Activated T-cell treated with anti-CD3 and anti-CD28 coated beads, Interleukin-2, amount 50 U/mL, for 4 hours (primary cell): ENCODE data around the gene TPMT. TPM values are rescaled to one million over a fixed set of nuclear protein-coding genes. Genes with fewer than 3 reads are reported as not detected.
A peak's percentile ranks its signal among the peaks of the same experiment; 100 is the strongest.
"Not testable (repeated sequence)": the region's sequence is repeated elsewhere in the genome, so short reads cannot be mapped to it uniquely, and the experiment has no call there.

Experiments
- ATAC-seq, 2 donors: fragments of 200-7000 bp; cut with Tn5 transposase; one replicate each; pipeline ENCODE4 v1.10.0; 2021
- DNase-seq: peaks from one replicate; pipeline ENCODE4 v3.0.0-alpha.2; 2020
- H3K27me3 Mint-ChIP-seq: one replicate; pipeline ENCODE4 v1.8.0; 2021; ENCODE audit warnings: low read depth, mixed read lengths
- H3K36me3 Mint-ChIP-seq: one replicate; pipeline ENCODE4 v1.8.0; 2022; ENCODE audit warnings: mixed read lengths; ENCODE audit not compliant: insufficient read depth
- H3K4me1 Mint-ChIP-seq: one replicate; pipeline ENCODE4 v1.8.0; 2021; ENCODE audit warnings: low read depth, mixed read lengths
- H3K4me3 Mint-ChIP-seq: one replicate; pipeline ENCODE4 v1.8.0; 2021; ENCODE audit warnings: mild to moderate bottlenecking, moderate library complexity, mixed read lengths
- H3K9me3 Mint-ChIP-seq: one replicate; pipeline ENCODE4 v1.8.0; 2021; ENCODE audit warnings: mixed read lengths
- total RNA-seq, 3 donors: library from RNA; stranded (reverse); gene quantifications; one replicate each; pipeline ENCODE4 v1.2.1, GENCODE V29; 2021

TPMT gene
- 1 to 10 TPM; 1.4 to 3.8 (median 3.7) TPM for total RNA-seq

- Mint-ChIP-seq H3K36me3 (peaks cover 8% of the 10 kb centered on the region), H3K4me3 (peak within 1 kb of the TSS; percentile 98), H3K27me3 (no peaks in the 10 kb centered on the region), H3K4me1 (peaks cover 26% of the 10 kb centered on the region), H3K9me3 (no peaks in the 10 kb centered on the region)
- peak in 1 of 2 donors; percentile 41 for ATAC-seq
- no peak for DNase-seq
Observed at GRCh38 chr6:18154507-18155149, at the start of gene TPMT. TSS of gene TPMT (minus strand) at chr6:18155077. CDS start at chr6:18149127, 5,950 bp downstream.

- no peak overlapping the region for H3K4me3 Mint-ChIP-seq
- peaks cover 43% of the 10 kb centered on the region for H3K36me3 Mint-ChIP-seq
- DNase-seq (no peak), ATAC-seq (no peak)
- no peaks in the 10 kb centered on the region for H3K9me3 Mint-ChIP-seq
- no peaks in the 10 kb centered on the region for H3K27me3 Mint-ChIP-seq
- no peaks in the 10 kb centered on the region for H3K4me1 Mint-ChIP-seq
Observed at GRCh38 chr6:18203786-18204185, 48.9 kb upstream of the TPMT start.

GRCh38 chr6:18192026-18192425 lies 37.1 kb upstream of the TPMT start:
- DNase-seq (no peak), ATAC-seq (no peak)
- H3K4me3 Mint-ChIP-seq: no peak overlapping the region
- H3K9me3 Mint-ChIP-seq: no peaks in the 10 kb centered on the region
- no peaks in the 10 kb centered on the region for H3K4me1 Mint-ChIP-seq
- peaks cover 33% of the 10 kb centered on the region for H3K36me3 Mint-ChIP-seq
- no peaks in the 10 kb centered on the region for H3K27me3 Mint-ChIP-seq

GRCh38 chr6:18189196-18189595 lies 34.3 kb upstream of the TPMT start:
- no peaks in the 10 kb centered on the region for H3K4me1 Mint-ChIP-seq
- no peak overlapping the region for H3K4me3 Mint-ChIP-seq
- DNase-seq (no peak), ATAC-seq (no peak)
- H3K9me3 Mint-ChIP-seq: no peaks in the 10 kb centered on the region
- H3K36me3 Mint-ChIP-seq: peaks cover 23% of the 10 kb centered on the region
- no peaks in the 10 kb centered on the region for H3K27me3 Mint-ChIP-seq

- no peak for DNase-seq
- H3K4me3 Mint-ChIP-seq: no peak overlapping the region
- no peaks in the 10 kb centered on the region for H3K4me1 Mint-ChIP-seq
- H3K27me3 Mint-ChIP-seq: no peaks in the 10 kb centered on the region
- no peaks in the 10 kb centered on the region for H3K9me3 Mint-ChIP-seq
- no peak for ATAC-seq
- peaks cover 28% of the 10 kb centered on the region for H3K36me3 Mint-ChIP-seq
Observed at GRCh38 chr6:18187701-18188100, 32.8 kb upstream of the TPMT start.

GRCh38 chr6:18186540-18187250 lies 31.8 kb upstream of the TPMT start:
- Mint-ChIP-seq H3K36me3 (peaks cover 29% of the 10 kb centered on the region), H3K9me3 (no peaks in the 10 kb centered on the region), H3K4me3 (no peak overlapping the region), H3K4me1 (no peaks in the 10 kb centered on the region), H3K27me3 (no peaks in the 10 kb centered on the region)
- ATAC-seq (no peak), DNase-seq (no peak)

- no peaks in the 10 kb centered on the region for H3K27me3 Mint-ChIP-seq
- no peak overlapping the region for H3K4me3 Mint-ChIP-seq
- no peaks in the 10 kb centered on the region for H3K9me3 Mint-ChIP-seq
- ATAC-seq (no peak), DNase-seq (no peak)
- H3K4me1 Mint-ChIP-seq: no peaks in the 10 kb centered on the region
- H3K36me3 Mint-ChIP-seq: peaks cover 24% of the 10 kb centered on the region
Observed at GRCh38 chr6:18186033-18186432, 31.2 kb upstream of the TPMT start.

- no peaks in the 10 kb centered on the region for H3K9me3 Mint-ChIP-seq
- no peak for DNase-seq
- no peak overlapping the region for H3K4me3 Mint-ChIP-seq
- no peaks in the 10 kb centered on the region for H3K27me3 Mint-ChIP-seq
- peaks cover 25% of the 10 kb centered on the region for H3K36me3 Mint-ChIP-seq
- no peak for ATAC-seq
- no peaks in the 10 kb centered on the region for H3K4me1 Mint-ChIP-seq
Observed at GRCh38 chr6:18185624-18186023, 30.7 kb upstream of the TPMT start.

GRCh38 chr6:18183766-18184165 lies 28.9 kb upstream of the TPMT start:
- no peak overlapping the region for H3K4me3 Mint-ChIP-seq
- DNase-seq (no peak), ATAC-seq (no peak)
- H3K4me1 Mint-ChIP-seq: peaks cover 4% of the 10 kb centered on the region
- H3K27me3 Mint-ChIP-seq: no peaks in the 10 kb centered on the region
- H3K9me3 Mint-ChIP-seq: no peaks in the 10 kb centered on the region
- H3K36me3 Mint-ChIP-seq: peaks cover 29% of the 10 kb centered on the region

GRCh38 chr6:18182568-18182967 lies 27.7 kb upstream of the TPMT start:
- Mint-ChIP-seq H3K27me3 (no peaks in the 10 kb centered on the region), H3K36me3 (peaks cover 26% of the 10 kb centered on the region), H3K9me3 (no peaks in the 10 kb centered on the region), H3K4me1 (peaks cover 5% of the 10 kb centered on the region), H3K4me3 (no peak overlapping the region)
- DNase-seq (no peak), ATAC-seq (no peak)

GRCh38 chr6:18179770-18180356 lies 25.0 kb upstream of the TPMT start:
- Mint-ChIP-seq H3K27me3 (no peaks in the 10 kb centered on the region), H3K36me3 (peaks cover 40% of the 10 kb centered on the region), H3K9me3 (no peaks in the 10 kb centered on the region), H3K4me1 (peaks cover 12% of the 10 kb centered on the region), H3K4me3 (no peak overlapping the region)
- no peak for ATAC-seq
- no peak for DNase-seq

GRCh38 chr6:18178960-18179615 lies 24.2 kb upstream of the TPMT start:
- H3K27me3 Mint-ChIP-seq: no peaks in the 10 kb centered on the region
- no peaks in the 10 kb centered on the region for H3K9me3 Mint-ChIP-seq
- peaks cover 12% of the 10 kb centered on the region for H3K4me1 Mint-ChIP-seq
- ATAC-seq: no peak
- DNase-seq: no peak
- H3K36me3 Mint-ChIP-seq: peaks cover 46% of the 10 kb centered on the region
- no peak overlapping the region for H3K4me3 Mint-ChIP-seq

- Mint-ChIP-seq H3K9me3 (no peaks in the 10 kb centered on the region), H3K4me1 (peaks cover 12% of the 10 kb centered on the region), H3K4me3 (no peak overlapping the region)
Observed at GRCh38 chr6:18177286-18177965, 22.5 kb upstream of the TPMT start.

GRCh38 chr6:18176198-18176597 lies 21.3 kb upstream of the TPMT start:
- Mint-ChIP-seq H3K36me3 (peaks cover 50% of the 10 kb centered on the region), H3K4me1 (peaks cover 12% of the 10 kb centered on the region)
- ATAC-seq, H3K27me3 Mint-ChIP-seq, H3K4me3 Mint-ChIP-seq, DNase-seq, H3K9me3 Mint-ChIP-seq: not testable (repeated sequence)

More at GRCh38 chr6:18177286-18177965, 22.5 kb upstream of the TPMT start:
- H3K36me3 Mint-ChIP-seq: peaks cover 46% of the 10 kb centered on the region
- DNase-seq: no peak
- no peaks in the 10 kb centered on the region for H3K27me3 Mint-ChIP-seq
- ATAC-seq: no peak
